B cell (primary cell): ENCODE measurements around the gene OR13J1. TPM values are rescaled to one million over a fixed set of nuclear protein-coding genes. Genes with fewer than 3 reads are reported as not detected.

Source experiments
- ATAC-seq: fragments of 200-7000 bp; cut with Tn5 transposase; one replicate; pipeline ENCODE4 v1.10.0; 2021; ENCODE audit warnings: low read depth, mild to moderate bottlenecking, moderate number of reproducible peaks, moderate library complexity
- CTCF ChIA-PET: fragments of 350-600 bp; sonication (Branson Sonifier 250); formaldehyde crosslinking; loops from one replicate; lab custom pipeline; 2021; ENCODE audit warnings: antibody characterized with exemption, inconsistent platforms; lab: Charles Lee
- POLR2A ChIA-PET: fragments of 350-600 bp; sonication (Branson Sonifier 250); formaldehyde crosslinking; loops from one replicate; lab custom pipeline; 2021; ENCODE audit warnings: antibody characterized with exemption; lab: Charles Lee
- DNase-seq: peaks from one replicate; pipeline ENCODE4 v3.0.0; 2013
- H2AFZ ChIP-seq: 2 replicates; pipeline ENCODE4 v1.6.1; 2012; ENCODE audit warnings: mild to moderate bottlenecking, low read depth, low read length; ENCODE audit not compliant: insufficient read depth, poor library complexity, severe bottlenecking
- H3K27ac ChIP-seq, 2 donors: 1 replicate in 1 of 2; 2 replicates in 1 of 2; pipeline ENCODE4 v1.5.1; 2012 to 2013; ENCODE audit warnings: low read length in 2 of 2, mild to moderate bottlenecking in 2 of 2, moderate library complexity in 1 of 2
- H3K27me3 ChIP-seq, 4 experiments: fragments of 200-600 bp in 1 of 4; sonication (generic) in 1 of 4; replicated peaks in 1 of 4; 1 replicate in 2 of 4; 2 replicates in 2 of 4; pipeline versions ENCODE4 v1.6.1 to v1.7.0; 2013 to 2016; ENCODE audit warnings: low read length in 3 of 4, mild to moderate bottlenecking in 2 of 4, mixed read lengths in 1 of 4, moderate library complexity in 1 of 4; ENCODE audit not compliant: insufficient read depth in 4 of 4, control insufficient read depth in 3 of 4; ENCODE audit errors: control extremely low read depth in 1 of 4
- H3K36me3 ChIP-seq, 2 experiments: replicated peaks in 1 of 2; 1 replicate in 1 of 2; 2 replicates in 1 of 2; pipeline versions ENCODE4 v1.6.1 to v1.7.1; 2013; ENCODE audit warnings: low read length in 1 of 2; ENCODE audit not compliant: insufficient read depth in 2 of 2, control insufficient read depth in 1 of 2; ENCODE audit errors: control extremely low read depth in 1 of 2, extremely low read depth in 1 of 2
- H3K4me1 ChIP-seq, 2 donors: fragments of 200-600 bp in 1 of 2; sonication (generic) in 1 of 2; 1 replicate in 1 of 2; 2 replicates in 1 of 2; pipeline versions ENCODE4 v1.5.1 to v1.6.1; 2013 to 2017; ENCODE audit warnings: low read length in 2 of 2; ENCODE audit not compliant: control insufficient read depth in 2 of 2, insufficient read depth in 2 of 2
- H3K4me2 ChIP-seq: replicated peaks from 2 replicates; pipeline ENCODE3; 2012; ENCODE audit warnings: mild to moderate bottlenecking, low read depth, low read length; ENCODE audit not compliant: poor library complexity, severe bottlenecking
- H3K4me3 ChIP-seq, 5 experiments: fragments of 200-600 bp in 1 of 5; sonication (generic) in 1 of 5; 1 replicate in 3 of 5; 2 replicates in 2 of 5; pipeline versions ENCODE4 v1.5.1 to v1.7.0; 2011 to 2016; ENCODE audit warnings: low read length in 4 of 5, mild to moderate bottlenecking in 4 of 5, low read depth in 2 of 5, control low read depth in 1 of 5, moderate library complexity in 1 of 5; ENCODE audit not compliant: insufficient read depth in 1 of 5; ENCODE audit errors: control extremely low read depth in 1 of 5, extremely low read depth in 1 of 5
- H3K79me2 ChIP-seq: fragments of 200-600 bp; sonication (generic); one replicate; pipeline ENCODE4 v1.6.0; 2016; ENCODE audit warnings: low read length; ENCODE audit not compliant: control insufficient read depth, insufficient read depth
- H3K9ac ChIP-seq: fragments of 200-600 bp; sonication (generic); 2 replicates; pipeline ENCODE4 v1.6.1; 2017; ENCODE audit warnings: mild to moderate bottlenecking, low read length, moderate library complexity
- H3K9me3 ChIP-seq, 3 donors: one replicate each; pipeline versions ENCODE4 v1.6.1 to v1.7.1; 2013; ENCODE audit warnings: low read length in 2 of 3; ENCODE audit not compliant: control insufficient read depth in 2 of 3, insufficient read depth in 1 of 3; ENCODE audit errors: control extremely low read depth in 1 of 3
- H4K20me1 ChIP-seq: 2 replicates; pipeline ENCODE4 v1.6.0; 2012; ENCODE audit warnings: mild to moderate bottlenecking, low read length; ENCODE audit not compliant: insufficient read depth, control insufficient read depth, poor library complexity, severe bottlenecking
- H3K27ac Mint-ChIP-seq: one replicate; pipeline ENCODE4 v1.8.0; 2021; ENCODE audit warnings: mixed read lengths
- H3K27me3 Mint-ChIP-seq: one replicate; pipeline ENCODE4 v1.8.0; 2021; ENCODE audit warnings: mixed read lengths
- H3K4me1 Mint-ChIP-seq: one replicate; pipeline ENCODE4 v1.8.0; 2021; ENCODE audit warnings: mixed read lengths
- H3K4me3 Mint-ChIP-seq: one replicate; pipeline ENCODE4 v1.8.0; 2021; ENCODE audit warnings: mixed read lengths
- H3K9me3 Mint-ChIP-seq: one replicate; pipeline ENCODE4 v1.8.0; 2022; ENCODE audit warnings: mixed read lengths; ENCODE audit not compliant: insufficient read depth
- EZH2 ChIP-seq: IDR thresholded peaks from 2 replicates; pipeline ENCODE4 v1.6.1; 2012; ENCODE audit warnings: borderline replicate concordance, low read depth, mild to moderate bottlenecking, moderate library complexity, low read length; ENCODE audit not compliant: insufficient read depth, poor library complexity, severe bottlenecking
- WGBS: methylation state at CpG from one replicate; pipeline ENCODE4 v1.1.5; 2013; ENCODE audit warnings: missing lambda C conversion rate; ENCODE audit not compliant: insufficient coverage; 5-methylcytosine and 5-hydroxymethylcytosine counted together
- intact Hi-C: fragments of 100-400 bp; cut with micrococcal nuclease; formaldehyde crosslinking; loops from one replicate; pipeline ENCODE4 v1.10.0; 2022
- polyA plus RNA-seq: library from polyadenylated mRNA; depleted of rRNA; stranded (reverse); fragments of >200 nt; gene quantifications from 2 replicates; pipeline ENCODE4 v1.2.3, GENCODE V29; 2012
- total RNA-seq, 2 donors: library from RNA; stranded (reverse); fragments of 120-200 nt in 1 of 2; gene quantifications; 1 replicate in 1 of 2; 2 replicates in 1 of 2; pipeline versions ENCODE4 v1.2.3 to v1.2.4, GENCODE V29; 2013 to 2022
- TF ChIP-seq, protein P1 (sequence below): fragments of 200-600 bp; IDR thresholded peaks from one replicate; pipeline ENCODE4 v1.8.0; 2022; ENCODE audit warnings: antibody characterized with exemption, mild to moderate bottlenecking

Gene OR13J1
- total and polyA plus RNA-seq, 2 donors (not counting 1 experiment from before 2014, with no cell fraction given), result not detected

DNA sequence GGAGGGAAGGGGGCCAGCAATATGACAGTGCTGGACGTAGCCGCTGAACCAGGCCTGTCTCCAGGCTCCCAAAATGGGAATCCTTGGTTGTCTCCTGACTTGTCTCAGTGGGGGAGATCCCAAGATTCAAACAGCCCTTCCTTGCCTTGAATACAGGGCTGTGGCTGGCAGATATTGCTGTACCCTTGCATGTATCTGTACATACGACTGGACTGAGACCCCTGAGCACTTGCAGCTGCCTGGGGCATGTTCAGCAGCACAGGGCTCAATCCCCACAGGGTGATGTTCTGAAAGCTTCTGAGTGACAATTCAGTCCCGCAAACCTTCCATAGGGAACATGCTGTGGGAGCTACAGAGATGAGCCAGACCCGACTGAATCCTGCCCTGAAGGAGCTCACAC, 13.3 kb downstream of the OR13J1 start:
- no peaks in the 10 kb centered on the region for H3K9me3 Mint-ChIP-seq
- H3K4me3 Mint-ChIP-seq, result no peak overlapping the region
- Histone ChIP-seq H3K79me2 (no peaks in the 10 kb centered on the region), H3K36me3 (no peaks in the 10 kb centered on the region), H3K4me1 (peaks cover 0 to 5% of the 10 kb centered on the region in 2 donors), H3K4me3 (no peak overlapping the region), H4K20me1 (no peaks in the 10 kb centered on the region), H3K9ac (no peak overlapping the region), H3K27ac (no peak overlapping the region), H3K9me3 (no peaks in the 10 kb centered on the region), H2AFZ (no peak overlapping the region), H3K4me2 (no peak overlapping the region), H3K27me3 (peaks cover 0 to 6% (median 0%) of the 10 kb centered on the region in 4 experiments)
- CTCF ChIA-PET, result interaction anchor here (0.7 to 2.8 kb wide), 4 partner anchors 22 to 67 kb away, joined by 3 to 11 read pairs (median 8); no protein-coding TSS in a partner anchor
- WGBS, result 93% methylated on average over 5 of the region's 5 CpGs
- DNase-seq (no peak), ATAC-seq (no peak)
- TF ChIP-seq EZH2, result no peak
- TF ChIP-seq, protein P1, sequence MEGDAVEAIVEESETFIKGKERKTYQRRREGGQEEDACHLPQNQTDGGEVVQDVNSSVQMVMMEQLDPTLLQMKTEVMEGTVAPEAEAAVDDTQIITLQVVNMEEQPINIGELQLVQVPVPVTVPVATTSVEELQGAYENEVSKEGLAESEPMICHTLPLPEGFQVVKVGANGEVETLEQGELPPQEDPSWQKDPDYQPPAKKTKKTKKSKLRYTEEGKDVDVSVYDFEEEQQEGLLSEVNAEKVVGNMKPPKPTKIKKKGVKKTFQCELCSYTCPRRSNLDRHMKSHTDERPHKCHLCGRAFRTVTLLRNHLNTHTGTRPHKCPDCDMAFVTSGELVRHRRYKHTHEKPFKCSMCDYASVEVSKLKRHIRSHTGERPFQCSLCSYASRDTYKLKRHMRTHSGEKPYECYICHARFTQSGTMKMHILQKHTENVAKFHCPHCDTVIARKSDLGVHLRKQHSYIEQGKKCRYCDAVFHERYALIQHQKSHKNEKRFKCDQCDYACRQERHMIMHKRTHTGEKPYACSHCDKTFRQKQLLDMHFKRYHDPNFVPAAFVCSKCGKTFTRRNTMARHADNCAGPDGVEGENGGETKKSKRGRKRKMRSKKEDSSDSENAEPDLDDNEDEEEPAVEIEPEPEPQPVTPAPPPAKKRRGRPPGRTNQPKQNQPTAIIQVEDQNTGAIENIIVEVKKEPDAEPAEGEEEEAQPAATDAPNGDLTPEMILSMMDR, result no peak
- peaks cover 14% of the 10 kb centered on the region for H3K27me3 Mint-ChIP-seq
- H3K27ac Mint-ChIP-seq, result no peak overlapping the region
- POLR2A ChIA-PET, result no interaction called here
- intact Hi-C loops, result no loop called here
- peaks cover 3% of the 10 kb centered on the region for H3K4me1 Mint-ChIP-seq

DNA sequence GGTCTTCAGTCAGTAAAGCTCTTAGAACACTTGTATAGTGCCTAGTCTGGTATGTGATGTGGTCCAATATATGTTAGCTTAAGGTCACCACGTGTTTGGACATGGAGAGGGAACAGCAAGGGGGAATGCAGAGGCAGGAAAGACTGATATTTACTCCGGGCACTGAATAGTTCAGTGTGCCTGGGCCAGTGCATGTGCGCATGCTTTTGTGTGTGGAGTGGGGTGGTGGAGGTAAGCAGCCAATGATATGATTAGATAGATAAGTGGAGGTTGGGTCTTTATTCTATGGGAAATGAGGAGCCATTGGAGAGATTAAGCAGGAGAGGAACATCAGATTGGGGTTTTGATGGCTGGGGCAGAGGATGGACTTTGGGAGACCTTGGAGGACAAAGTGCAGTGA, 14.0 kb downstream of the OR13J1 start:
- Histone ChIP-seq H3K4me2 (no peak overlapping the region), H4K20me1 (no peaks in the 10 kb centered on the region), H3K9me3 (no peaks in the 10 kb centered on the region), H3K4me3 (no peak overlapping the region), H3K27me3 (peaks cover 0 to 6% (median 0%) of the 10 kb centered on the region in 4 experiments), H3K4me1 (peaks cover 0 to 5% of the 10 kb centered on the region in 2 donors), H3K79me2 (no peaks in the 10 kb centered on the region), H3K36me3 (no peaks in the 10 kb centered on the region), H3K9ac (no peak overlapping the region), H2AFZ (no peak overlapping the region), H3K27ac (no peak overlapping the region)
- TF ChIP-seq, protein P1, result no peak
- TF ChIP-seq EZH2, result no peak
- WGBS, result 84% methylated on average over 3 of the region's 3 CpGs
- ChIA-PET CTCF (interaction anchor here (0.7 to 2.8 kb wide), 3 partner anchors 23 to 66 kb away, joined by 3 to 11 read pairs (median 3); no protein-coding TSS in a partner anchor), POLR2A (interaction anchor here (0.5 kb wide), 1 partner anchor 11 kb away, joined by 11 read pairs; no protein-coding TSS in a partner anchor)
- Mint-ChIP-seq H3K27ac (no peak overlapping the region), H3K27me3 (peaks cover 10% of the 10 kb centered on the region), H3K4me1 (peaks cover 3% of the 10 kb centered on the region), H3K9me3 (no peaks in the 10 kb centered on the region), H3K4me3 (no peak overlapping the region)
- no peak for DNase-seq
- intact Hi-C loops, result no loop called here
- no peak for ATAC-seq
